Gastroesophageal sphincter (tissue), 3 donors: ENCODE data around the gene NKX2-2.

Experiments
- POLR2A ChIP-seq, 2 donors: fragments of 450-650 bp; IDR thresholded peaks; one replicate each; pipeline ENCODE4 v1.6.1; 2017; ENCODE audit warnings: antibody characterized with exemption in 2 of 2, mild to moderate bottlenecking in 2 of 2, moderate library complexity in 1 of 2
- POLR2AphosphoS5 ChIP-seq: sonication (generic); formaldehyde crosslinking; IDR thresholded peaks from one replicate; pipeline ENCODE4 v1.6.1; 2017; ENCODE audit warnings: antibody characterized with exemption
- TF ChIP-seq, protein P1 (sequence below), 4 experiments: fragments of 200-600 bp in 2 of 4; fragments of 450-650 bp in 2 of 4; sonication (generic) in 1 of 4; IDR thresholded peaks; one replicate each; pipeline ENCODE4 v1.5.1; 2017 to 2019; ENCODE audit warnings: antibody characterized with exemption in 4 of 4, mild to moderate bottlenecking in 2 of 4, moderate library complexity in 2 of 4

DNA sequence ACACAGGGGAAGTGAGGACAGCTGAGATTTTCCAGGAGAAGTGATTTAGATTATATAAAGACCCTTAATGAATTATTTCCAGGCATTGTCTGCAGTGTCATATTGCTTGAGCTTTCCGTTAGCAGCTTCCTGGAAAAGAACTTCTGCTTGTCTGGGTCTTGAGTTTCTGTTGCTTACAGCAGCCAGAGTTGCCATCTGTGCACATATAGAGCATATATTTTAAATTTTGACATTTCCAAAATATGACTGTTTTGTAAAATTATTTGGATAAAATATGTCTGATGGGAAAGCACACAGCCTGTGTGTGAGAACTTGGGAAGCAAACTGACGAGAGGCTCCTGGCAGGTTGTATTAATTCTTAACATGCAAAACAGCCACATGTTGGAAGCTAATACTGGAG, 21.0 kb upstream of the NKX2-2 start:
- TF ChIP-seq, protein P1, sequence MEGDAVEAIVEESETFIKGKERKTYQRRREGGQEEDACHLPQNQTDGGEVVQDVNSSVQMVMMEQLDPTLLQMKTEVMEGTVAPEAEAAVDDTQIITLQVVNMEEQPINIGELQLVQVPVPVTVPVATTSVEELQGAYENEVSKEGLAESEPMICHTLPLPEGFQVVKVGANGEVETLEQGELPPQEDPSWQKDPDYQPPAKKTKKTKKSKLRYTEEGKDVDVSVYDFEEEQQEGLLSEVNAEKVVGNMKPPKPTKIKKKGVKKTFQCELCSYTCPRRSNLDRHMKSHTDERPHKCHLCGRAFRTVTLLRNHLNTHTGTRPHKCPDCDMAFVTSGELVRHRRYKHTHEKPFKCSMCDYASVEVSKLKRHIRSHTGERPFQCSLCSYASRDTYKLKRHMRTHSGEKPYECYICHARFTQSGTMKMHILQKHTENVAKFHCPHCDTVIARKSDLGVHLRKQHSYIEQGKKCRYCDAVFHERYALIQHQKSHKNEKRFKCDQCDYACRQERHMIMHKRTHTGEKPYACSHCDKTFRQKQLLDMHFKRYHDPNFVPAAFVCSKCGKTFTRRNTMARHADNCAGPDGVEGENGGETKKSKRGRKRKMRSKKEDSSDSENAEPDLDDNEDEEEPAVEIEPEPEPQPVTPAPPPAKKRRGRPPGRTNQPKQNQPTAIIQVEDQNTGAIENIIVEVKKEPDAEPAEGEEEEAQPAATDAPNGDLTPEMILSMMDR (IDR thresholded peaks at IDR 0.05): no peak
- TF ChIP-seq POLR2AphosphoS5: no peak
- TF ChIP-seq POLR2A (IDR thresholded peaks at IDR 0.05): no peak
